Trophoblast cell (in vitro differentiated cells and primary cell): ENCODE measurements around the gene TOX2.

ENCODE experiments used
- DNase-seq, 2 donors: peaks; one replicate each; pipeline ENCODE4 v3.0.0-alpha.2; 2016
- H2AFZ ChIP-seq: 2 replicates; pipeline ENCODE4 v1.6.1; 2013; ENCODE audit warnings: low read length, moderate library complexity, mild to moderate bottlenecking; ENCODE audit not compliant: insufficient read depth, poor library complexity
- H2AK5ac ChIP-seq: 2 replicates; pipeline ENCODE4 v1.6.1; 2013; ENCODE audit warnings: mild to moderate bottlenecking, low read length
- H2BK120ac ChIP-seq: 2 replicates; pipeline ENCODE4 v1.6.1; 2013; ENCODE audit warnings: low read length, mild to moderate bottlenecking, moderate library complexity; ENCODE audit not compliant: insufficient read depth, poor library complexity
- H2BK12ac ChIP-seq: 2 replicates; pipeline ENCODE4 v1.6.1; 2013; ENCODE audit warnings: mild to moderate bottlenecking, low read length, moderate library complexity
- H2BK5ac ChIP-seq: 2 replicates; pipeline ENCODE4 v1.6.1; 2013; ENCODE audit warnings: low read length, low read depth, moderate library complexity, mild to moderate bottlenecking; ENCODE audit not compliant: poor library complexity
- H3K14ac ChIP-seq: 2 replicates; pipeline ENCODE4 v1.6.1; 2013; ENCODE audit warnings: mild to moderate bottlenecking, low read length
- H3K18ac ChIP-seq: 2 replicates; pipeline ENCODE4 v1.6.1; 2013; ENCODE audit warnings: mild to moderate bottlenecking, low read length
- H3K23ac ChIP-seq: 2 replicates; pipeline ENCODE4 v1.6.1; 2013; ENCODE audit warnings: low read length
- H3K27ac ChIP-seq: 2 replicates; pipeline ENCODE4 v1.5.1; 2013; ENCODE audit warnings: low read depth, mild to moderate bottlenecking, inconsistent platforms, low read length, moderate library complexity
- H3K27me3 ChIP-seq: 2 replicates; pipeline ENCODE4 v1.6.1; 2013; ENCODE audit warnings: inconsistent platforms, mild to moderate bottlenecking, low read length, moderate library complexity; ENCODE audit not compliant: insufficient read depth
- H3K36me3 ChIP-seq, 2 experiments: 1 replicate in 1 of 2; 2 replicates in 1 of 2; pipeline ENCODE4 v1.6.1; 2013; ENCODE audit warnings: low read length in 2 of 2, mild to moderate bottlenecking in 2 of 2, moderate library complexity in 1 of 2; ENCODE audit not compliant: insufficient read depth in 2 of 2, control insufficient read depth in 1 of 2
- H3K4ac ChIP-seq: 2 replicates; pipeline ENCODE4 v1.6.1; 2013; ENCODE audit warnings: low read depth, mild to moderate bottlenecking, low read length, moderate library complexity
- H3K4me1 ChIP-seq, 2 experiments: 1 replicate in 1 of 2; 2 replicates in 1 of 2; pipeline ENCODE4 v1.6.1; 2013; ENCODE audit warnings: low read length in 2 of 2, mild to moderate bottlenecking in 2 of 2, moderate library complexity in 1 of 2; ENCODE audit not compliant: insufficient read depth in 2 of 2, control insufficient read depth in 1 of 2
- H3K4me2 ChIP-seq: 2 replicates; pipeline ENCODE4 v1.6.1; 2013; ENCODE audit warnings: inconsistent platforms, mild to moderate bottlenecking, low read length, moderate library complexity
- H3K4me3 ChIP-seq: 2 replicates; pipeline ENCODE4 v1.5.1; 2013; ENCODE audit warnings: mild to moderate bottlenecking, low read depth, low read length, inconsistent platforms
- H3K79me1 ChIP-seq: one replicate; pipeline ENCODE4 v1.6.1; 2013; ENCODE audit warnings: low read length
- H3K79me2 ChIP-seq: 2 replicates; pipeline ENCODE4 v1.6.1; 2013; ENCODE audit warnings: low read length, mild to moderate bottlenecking; ENCODE audit not compliant: control insufficient read depth, insufficient read depth, poor library complexity
- H3K9ac ChIP-seq: 2 replicates; pipeline ENCODE4 v1.6.1; 2013; ENCODE audit warnings: mild to moderate bottlenecking, low read length
- H3K9me3 ChIP-seq: 2 replicates; pipeline ENCODE4 v1.6.1; 2013; ENCODE audit warnings: low read depth, mild to moderate bottlenecking, control low read depth, inconsistent platforms, low read length; ENCODE audit not compliant: insufficient read depth
- H4K12ac ChIP-seq: 2 replicates; pipeline ENCODE4 v1.6.1; 2013; ENCODE audit warnings: low read depth, mild to moderate bottlenecking, low read length, moderate library complexity
- H4K8ac ChIP-seq: 2 replicates; pipeline ENCODE4 v1.6.1; 2013; ENCODE audit warnings: low read depth, mild to moderate bottlenecking, low read length, moderate library complexity
- H4K91ac ChIP-seq: one replicate; pipeline ENCODE4 v1.6.1; 2013; ENCODE audit warnings: low read depth, mild to moderate bottlenecking, low read length, moderate library complexity
- WGBS: extraction: QIAGEN DNeasy Blood & Tissue Kit; methylation state at CpG from one replicate; pipeline ENCODE4 v1.1.7; 2013; ENCODE audit warnings: missing lambda C conversion rate; ENCODE audit not compliant: insufficient read length, insufficient coverage; ENCODE audit errors: extremely low coverage; 5-methylcytosine and 5-hydroxymethylcytosine counted together

Gene TOX2

GRCh38 chr20:44017211-44017610, 102.6 kb downstream of the TOX2 start:
- no peak overlapping the region for H3K4me3 ChIP-seq
- no peak for DNase-seq
- H4K91ac ChIP-seq: no peak overlapping the region
- no peak overlapping the region for H2AK5ac ChIP-seq
- H3K79me1 ChIP-seq: no peaks in the 10 kb centered on the region
- H3K9ac ChIP-seq: no peak overlapping the region
- H3K79me2 ChIP-seq: no peaks in the 10 kb centered on the region
- H4K12ac ChIP-seq: no peak overlapping the region
- no peak overlapping the region for H2AFZ ChIP-seq
- no peaks in the 10 kb centered on the region for H3K36me3 ChIP-seq
- no peaks in the 10 kb centered on the region for H3K4me1 ChIP-seq
- WGBS: no CpG with 5 or more reads among the region's 11 CpGs
- H3K14ac ChIP-seq: no peak overlapping the region
- no peak overlapping the region for H2BK12ac ChIP-seq
- no peak overlapping the region for H3K18ac ChIP-seq
- H2BK5ac ChIP-seq: no peak overlapping the region
- H3K23ac ChIP-seq: no peak overlapping the region
- H4K8ac ChIP-seq: no peak overlapping the region
- peaks cover 2% of the 10 kb centered on the region for H3K9me3 ChIP-seq
- no peak overlapping the region for H3K27ac ChIP-seq
- no peak overlapping the region for H3K4ac ChIP-seq
- no peak overlapping the region for H3K4me2 ChIP-seq
- H2BK120ac ChIP-seq: no peak overlapping the region
- no peaks in the 10 kb centered on the region for H3K27me3 ChIP-seq

GRCh38 chr20:44017905-44018258, 103.2 kb downstream of the TOX2 start:
- no peak overlapping the region for H2BK5ac ChIP-seq
- no peak overlapping the region for H4K12ac ChIP-seq
- H3K14ac ChIP-seq: no peak overlapping the region
- H3K36me3 ChIP-seq: no peaks in the 10 kb centered on the region
- H3K4me1 ChIP-seq: no peaks in the 10 kb centered on the region
- H4K91ac ChIP-seq: no peak overlapping the region
- H3K27ac ChIP-seq: no peak overlapping the region
- no peak overlapping the region for H3K4ac ChIP-seq
- H3K9ac ChIP-seq: no peak overlapping the region
- H3K79me1 ChIP-seq: no peaks in the 10 kb centered on the region
- no peak overlapping the region for H2BK120ac ChIP-seq
- H3K23ac ChIP-seq: no peak overlapping the region
- H3K9me3 ChIP-seq: peaks cover 2% of the 10 kb centered on the region
- no peak overlapping the region for H2AFZ ChIP-seq
- H3K4me2 ChIP-seq: no peak overlapping the region
- H3K4me3 ChIP-seq: no peak overlapping the region
- H3K18ac ChIP-seq: no peak overlapping the region
- H2AK5ac ChIP-seq: no peak overlapping the region
- no peak overlapping the region for H4K8ac ChIP-seq
- H3K79me2 ChIP-seq: no peaks in the 10 kb centered on the region
- H3K27me3 ChIP-seq: no peaks in the 10 kb centered on the region
- H2BK12ac ChIP-seq: no peak overlapping the region
- no peak for DNase-seq
- WGBS: no CpG with 5 or more reads among the region's 4 CpGs

DNA sequence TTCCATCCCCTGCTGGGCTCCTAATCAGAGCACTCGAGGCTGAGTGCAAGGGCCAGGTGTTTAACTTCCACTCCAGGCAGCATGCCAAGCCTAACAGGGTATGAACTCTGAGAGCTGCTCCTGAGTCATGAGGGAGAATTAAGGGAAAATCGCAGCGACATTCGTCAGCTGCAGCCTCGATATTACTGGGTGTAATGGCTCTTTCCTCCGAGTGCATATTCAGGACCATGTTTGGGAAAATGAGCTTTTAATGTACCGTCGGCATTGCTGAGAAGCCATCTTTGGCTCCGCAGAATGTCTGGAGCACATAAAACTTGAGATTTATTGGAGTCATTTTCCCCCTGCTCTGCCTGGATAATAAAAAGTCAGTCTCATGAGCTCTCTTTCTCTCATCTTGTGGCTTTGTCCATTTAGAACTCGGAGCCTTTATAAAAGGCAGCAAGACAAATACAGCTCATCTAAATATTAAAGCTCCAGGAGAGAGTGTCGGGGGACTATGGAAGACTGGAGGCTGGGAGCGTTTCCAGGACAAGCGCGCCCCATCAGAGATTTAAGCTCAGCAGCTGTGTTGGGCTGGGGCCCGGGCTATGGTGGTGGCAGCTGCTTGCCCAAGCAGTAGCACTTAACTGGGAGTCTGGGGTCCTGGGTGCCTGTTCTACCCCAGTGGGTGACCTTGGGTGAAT, 103.7 kb downstream of the TOX2 start:
- Histone ChIP-seq H3K27me3 (no peaks in the 10 kb centered on the region), H3K23ac (no peak overlapping the region), H3K4ac (no peak overlapping the region), H3K18ac (no peak overlapping the region), H2BK120ac (no peak overlapping the region), H3K9ac (no peak overlapping the region), H3K4me3 (no peak overlapping the region), H3K79me2 (no peaks in the 10 kb centered on the region), H2AK5ac (no peak overlapping the region), H3K36me3 (no peaks in the 10 kb centered on the region), H4K91ac (no peak overlapping the region), H4K12ac (no peak overlapping the region), H3K4me2 (no peak overlapping the region), H2AFZ (no peak overlapping the region), H2BK12ac (no peak overlapping the region), H3K79me1 (no peaks in the 10 kb centered on the region), H3K14ac (no peak overlapping the region), H4K8ac (no peak overlapping the region), H3K27ac (no peak overlapping the region), H2BK5ac (no peak overlapping the region), H3K9me3 (peaks cover 2% of the 10 kb centered on the region), H3K4me1 (no peaks in the 10 kb centered on the region)
- no CpG with 5 or more reads among the region's 15 CpGs for WGBS
- DNase-seq: no peak

GRCh38 chr20:44018942-44019637, 104.4 kb downstream of the TOX2 start:
- H4K8ac ChIP-seq: no peak overlapping the region
- H2BK120ac ChIP-seq: no peak overlapping the region
- no peak overlapping the region for H3K14ac ChIP-seq
- H2BK12ac ChIP-seq: no peak overlapping the region
- H2AK5ac ChIP-seq: no peak overlapping the region
- no peak overlapping the region for H3K23ac ChIP-seq
- no peak overlapping the region for H4K12ac ChIP-seq
- no peak overlapping the region for H3K18ac ChIP-seq
- peaks cover 4% of the 10 kb centered on the region for H3K9me3 ChIP-seq
- H3K27me3 ChIP-seq: no peaks in the 10 kb centered on the region
- no peak for DNase-seq
- no peak overlapping the region for H3K4me3 ChIP-seq
- no peak overlapping the region for H3K4ac ChIP-seq
- WGBS: no CpG with 5 or more reads among the region's 2 CpGs
- H3K79me1 ChIP-seq: no peaks in the 10 kb centered on the region
- H3K27ac ChIP-seq: no peak overlapping the region
- no peaks in the 10 kb centered on the region for H3K79me2 ChIP-seq
- H3K4me2 ChIP-seq: no peak overlapping the region
- H2AFZ ChIP-seq: no peak overlapping the region
- H3K4me1 ChIP-seq: no peaks in the 10 kb centered on the region
- H2BK5ac ChIP-seq: no peak overlapping the region
- peak overlapping the region; percentile 36 for H3K9ac ChIP-seq
- H3K36me3 ChIP-seq: no peaks in the 10 kb centered on the region
- no peak overlapping the region for H4K91ac ChIP-seq
